Neural progenitor cell (in vitro differentiated cells): ENCODE measurements around the gene ZNF710.

Source experiments
- CTCF ChIP-seq: fragments of 200-600 bp; sonication (generic); IDR thresholded peaks from 2 replicates; pipeline ENCODE4 v1.5.1; 2017; ENCODE audit warnings: antibody characterized with exemption, mild to moderate bottlenecking
- EZH2 ChIP-seq: fragments of 200-600 bp; sonication (generic); IDR thresholded peaks from 2 replicates; pipeline ENCODE4 v1.6.1; 2017; ENCODE audit warnings: antibody characterized with exemption, mild to moderate bottlenecking, moderate library complexity

GRCh38 chr15:89993349-89993748, 7.8 kb upstream of the ZNF710 start:
- no peak for TF ChIP-seq CTCF
- TF ChIP-seq EZH2 = no peak
